HepG2 (cell line): ENCODE measurements around the gene SPHK1. TPM values are rescaled to one million over a fixed set of nuclear protein-coding genes. Genes with fewer than 3 reads are reported as not detected.
A peak's percentile ranks its signal among the peaks of the same experiment; 100 is the strongest.

Experiments
- DMAP1 ChIP-seq: IDR thresholded peaks from 2 replicates; pipeline ENCODE4 v1.6.1; 2016
- HMG20A ChIP-seq: IDR thresholded peaks from 2 replicates; pipeline ENCODE4 v1.6.1; 2016; ENCODE audit warnings: borderline replicate concordance
- PHF21A ChIP-seq: sonication (generic); formaldehyde crosslinking; IDR thresholded peaks from 2 replicates; pipeline ENCODE4 v1.5.0; 2020; ENCODE audit warnings: mild to moderate bottlenecking, missing genetic modification reagents
- SAP130 ChIP-seq: IDR thresholded peaks from 2 replicates; pipeline ENCODE4 v1.6.1; 2016; ENCODE audit warnings: low read depth
- YEATS4 ChIP-seq: sonication (generic); formaldehyde crosslinking; IDR thresholded peaks from 2 replicates; pipeline ENCODE4 v1.4.0; 2020; ENCODE audit warnings: missing genetic modification reagents, borderline replicate concordance
- ZC3H13 ChIP-seq: sonication (generic); formaldehyde crosslinking; IDR thresholded peaks from 2 replicates; pipeline ENCODE4 v1.8.1; 2023; ENCODE audit warnings: mild to moderate bottlenecking, missing genetic modification reagents, moderate library complexity
- ZNF510 ChIP-seq: sonication (generic); formaldehyde crosslinking; IDR thresholded peaks from 2 replicates; pipeline ENCODE4 v1.4.0; 2020; ENCODE audit warnings: low read depth, mild to moderate bottlenecking, missing genetic modification reagents
- ZNF563 ChIP-seq: sonication (generic); formaldehyde crosslinking; IDR thresholded peaks from 2 replicates; pipeline ENCODE4 v1.8.0; 2022; ENCODE audit warnings: mild to moderate bottlenecking, moderate library complexity, missing genetic modification reagents
- ZNF790 ChIP-seq: sonication (generic); formaldehyde crosslinking; IDR thresholded peaks from 2 replicates; pipeline ENCODE4 v1.8.0; 2022; ENCODE audit warnings: missing genetic modification reagents, mild to moderate bottlenecking, borderline replicate concordance
- polyA plus RNA-seq, 8 experiments: library from polyadenylated mRNA; depleted of rRNA in 3 of 8; stranded (reverse) in 7 of 8; unstranded in 1 of 8; fragments of >200 nt; fragmentation: Illumina TruSeq in 4 of 8; extraction: Trizol in 4 of 8; gene quantifications; 2 replicates each; pipeline versions ENCODE4 v1.2.1 to v1.2.3, GENCODE V29; 2011 to 2016; ENCODE audit warnings: low read depth in 4 of 8, missing spikeins in 1 of 8, mixed read lengths in 1 of 8; ENCODE audit not compliant: insufficient read depth in 1 of 8
- total RNA-seq, 5 experiments: library from RNA; depleted of rRNA; stranded (reverse); fragments of >200 nt; fragmentation: Illumina TruSeq; extraction: Trizol; gene quantifications; 2 replicates each; pipeline ENCODE4 v1.2.3, GENCODE V29; 2016; ENCODE audit warnings: low read depth in 1 of 5
- TF ChIP-seq, protein P1 (sequence below): sonication (generic); formaldehyde crosslinking; IDR thresholded peaks from 2 replicates; pipeline ENCODE4 v1.5.1; 2020; ENCODE audit warnings: mild to moderate bottlenecking, missing genetic modification reagents, moderate library complexity
- TF ChIP-seq, protein P2 (sequence below), 2 experiments: IDR thresholded peaks; 2 replicates each; pipeline ENCODE4 v1.6.1; 2011 to 2012; ENCODE audit warnings: low read length in 2 of 2, borderline replicate concordance in 1 of 2, low read depth in 1 of 2, mild to moderate bottlenecking in 1 of 2, moderate library complexity in 1 of 2
- TF ChIP-seq, protein P3 (sequence below): sonication (generic); formaldehyde crosslinking; IDR thresholded peaks from 2 replicates; pipeline ENCODE4 v1.4.0; 2020; ENCODE audit warnings: missing genetic modification reagents, mild to moderate bottlenecking, borderline replicate concordance

Gene SPHK1
- total and polyA plus RNA-seq, 2 of the 13 experiments (the other 11 are each of a cell fraction or from before 2014, with no cell fraction given), result 129 to 160 TPM

DNA sequence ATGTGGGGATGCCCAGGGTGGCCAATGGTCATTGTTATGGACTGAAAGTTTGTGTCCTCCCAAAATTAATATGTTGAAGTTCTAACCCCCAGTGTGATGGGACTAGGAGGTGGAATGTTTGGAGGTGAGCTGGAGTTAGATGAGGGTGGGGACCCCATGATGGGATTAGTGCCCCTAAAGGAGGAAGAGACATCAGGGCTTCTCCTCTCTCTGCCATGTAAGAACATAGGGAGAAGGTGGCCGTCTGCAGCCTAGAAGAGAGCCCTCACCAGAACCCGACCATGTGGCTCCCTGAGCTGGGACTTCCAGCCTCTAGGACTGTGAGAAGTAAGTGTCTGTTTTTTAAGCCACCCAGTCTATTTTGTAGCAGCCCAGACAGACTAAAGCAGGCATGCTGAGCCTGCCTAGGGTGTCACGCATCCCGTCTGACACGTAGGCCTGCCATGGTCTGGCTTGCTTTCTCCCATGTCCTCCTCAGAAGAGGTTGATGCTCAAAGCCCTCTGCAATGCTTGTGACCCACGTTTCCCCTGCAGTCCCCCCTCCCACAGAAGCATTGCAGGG is 26.7 kb upstream of the SPHK1 start (continued):
- TF ChIP-seq, protein P1, sequence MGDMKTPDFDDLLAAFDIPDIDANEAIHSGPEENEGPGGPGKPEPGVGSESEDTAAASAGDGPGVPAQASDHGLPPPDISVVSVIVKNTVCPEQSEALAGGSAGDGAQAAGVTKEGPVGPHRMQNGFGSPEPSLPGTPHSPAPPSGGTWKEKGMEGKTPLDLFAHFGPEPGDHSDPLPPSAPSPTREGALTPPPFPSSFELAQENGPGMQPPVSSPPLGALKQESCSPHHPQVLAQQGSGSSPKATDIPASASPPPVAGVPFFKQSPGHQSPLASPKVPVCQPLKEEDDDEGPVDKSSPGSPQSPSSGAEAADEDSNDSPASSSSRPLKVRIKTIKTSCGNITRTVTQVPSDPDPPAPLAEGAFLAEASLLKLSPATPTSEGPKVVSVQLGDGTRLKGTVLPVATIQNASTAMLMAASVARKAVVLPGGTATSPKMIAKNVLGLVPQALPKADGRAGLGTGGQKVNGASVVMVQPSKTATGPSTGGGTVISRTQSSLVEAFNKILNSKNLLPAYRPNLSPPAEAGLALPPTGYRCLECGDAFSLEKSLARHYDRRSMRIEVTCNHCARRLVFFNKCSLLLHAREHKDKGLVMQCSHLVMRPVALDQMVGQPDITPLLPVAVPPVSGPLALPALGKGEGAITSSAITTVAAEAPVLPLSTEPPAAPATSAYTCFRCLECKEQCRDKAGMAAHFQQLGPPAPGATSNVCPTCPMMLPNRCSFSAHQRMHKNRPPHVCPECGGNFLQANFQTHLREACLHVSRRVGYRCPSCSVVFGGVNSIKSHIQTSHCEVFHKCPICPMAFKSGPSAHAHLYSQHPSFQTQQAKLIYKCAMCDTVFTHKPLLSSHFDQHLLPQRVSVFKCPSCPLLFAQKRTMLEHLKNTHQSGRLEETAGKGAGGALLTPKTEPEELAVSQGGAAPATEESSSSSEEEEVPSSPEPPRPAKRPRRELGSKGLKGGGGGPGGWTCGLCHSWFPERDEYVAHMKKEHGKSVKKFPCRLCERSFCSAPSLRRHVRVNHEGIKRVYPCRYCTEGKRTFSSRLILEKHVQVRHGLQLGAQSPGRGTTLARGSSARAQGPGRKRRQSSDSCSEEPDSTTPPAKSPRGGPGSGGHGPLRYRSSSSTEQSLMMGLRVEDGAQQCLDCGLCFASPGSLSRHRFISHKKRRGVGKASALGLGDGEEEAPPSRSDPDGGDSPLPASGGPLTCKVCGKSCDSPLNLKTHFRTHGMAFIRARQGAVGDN, result peak; percentile 55
- TF ChIP-seq ZC3H13 (CRISPR knock-in tag), result peak; percentile 53; the same call in 1 of the 2 replicates
- 0 out of 2 replicates have a peak, but pooled peaks have one; percentile 27 for TF ChIP-seq ZNF563 (CRISPR knock-in tag)
- TF ChIP-seq DMAP1, result peak; percentile 25
- TF ChIP-seq YEATS4 (CRISPR knock-in tag), result no peak; the same call in 1 of the 2 replicates
- TF ChIP-seq, protein P2, sequence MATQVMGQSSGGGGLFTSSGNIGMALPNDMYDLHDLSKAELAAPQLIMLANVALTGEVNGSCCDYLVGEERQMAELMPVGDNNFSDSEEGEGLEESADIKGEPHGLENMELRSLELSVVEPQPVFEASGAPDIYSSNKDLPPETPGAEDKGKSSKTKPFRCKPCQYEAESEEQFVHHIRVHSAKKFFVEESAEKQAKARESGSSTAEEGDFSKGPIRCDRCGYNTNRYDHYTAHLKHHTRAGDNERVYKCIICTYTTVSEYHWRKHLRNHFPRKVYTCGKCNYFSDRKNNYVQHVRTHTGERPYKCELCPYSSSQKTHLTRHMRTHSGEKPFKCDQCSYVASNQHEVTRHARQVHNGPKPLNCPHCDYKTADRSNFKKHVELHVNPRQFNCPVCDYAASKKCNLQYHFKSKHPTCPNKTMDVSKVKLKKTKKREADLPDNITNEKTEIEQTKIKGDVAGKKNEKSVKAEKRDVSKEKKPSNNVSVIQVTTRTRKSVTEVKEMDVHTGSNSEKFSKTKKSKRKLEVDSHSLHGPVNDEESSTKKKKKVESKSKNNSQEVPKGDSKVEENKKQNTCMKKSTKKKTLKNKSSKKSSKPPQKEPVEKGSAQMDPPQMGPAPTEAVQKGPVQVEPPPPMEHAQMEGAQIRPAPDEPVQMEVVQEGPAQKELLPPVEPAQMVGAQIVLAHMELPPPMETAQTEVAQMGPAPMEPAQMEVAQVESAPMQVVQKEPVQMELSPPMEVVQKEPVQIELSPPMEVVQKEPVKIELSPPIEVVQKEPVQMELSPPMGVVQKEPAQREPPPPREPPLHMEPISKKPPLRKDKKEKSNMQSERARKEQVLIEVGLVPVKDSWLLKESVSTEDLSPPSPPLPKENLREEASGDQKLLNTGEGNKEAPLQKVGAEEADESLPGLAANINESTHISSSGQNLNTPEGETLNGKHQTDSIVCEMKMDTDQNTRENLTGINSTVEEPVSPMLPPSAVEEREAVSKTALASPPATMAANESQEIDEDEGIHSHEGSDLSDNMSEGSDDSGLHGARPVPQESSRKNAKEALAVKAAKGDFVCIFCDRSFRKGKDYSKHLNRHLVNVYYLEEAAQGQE (IDR thresholded peaks at IDR 0.05; ENCODE audit: borderline replicate concordance in 1 of 2, low read depth in 1 of 2, low read length in 2 of 2), result peak in 1 of 2 experiments; percentile 23; a peak in 1 of 4 replicates
- 0 out of 2 replicates have a peak, but pooled peaks have one; percentile 23 for TF ChIP-seq HMG20A (CRISPR knock-in tag)
- TF ChIP-seq PHF21A, result 0 out of 2 replicates have a peak, but pooled peaks have one; percentile 15
- TF ChIP-seq, protein P3, sequence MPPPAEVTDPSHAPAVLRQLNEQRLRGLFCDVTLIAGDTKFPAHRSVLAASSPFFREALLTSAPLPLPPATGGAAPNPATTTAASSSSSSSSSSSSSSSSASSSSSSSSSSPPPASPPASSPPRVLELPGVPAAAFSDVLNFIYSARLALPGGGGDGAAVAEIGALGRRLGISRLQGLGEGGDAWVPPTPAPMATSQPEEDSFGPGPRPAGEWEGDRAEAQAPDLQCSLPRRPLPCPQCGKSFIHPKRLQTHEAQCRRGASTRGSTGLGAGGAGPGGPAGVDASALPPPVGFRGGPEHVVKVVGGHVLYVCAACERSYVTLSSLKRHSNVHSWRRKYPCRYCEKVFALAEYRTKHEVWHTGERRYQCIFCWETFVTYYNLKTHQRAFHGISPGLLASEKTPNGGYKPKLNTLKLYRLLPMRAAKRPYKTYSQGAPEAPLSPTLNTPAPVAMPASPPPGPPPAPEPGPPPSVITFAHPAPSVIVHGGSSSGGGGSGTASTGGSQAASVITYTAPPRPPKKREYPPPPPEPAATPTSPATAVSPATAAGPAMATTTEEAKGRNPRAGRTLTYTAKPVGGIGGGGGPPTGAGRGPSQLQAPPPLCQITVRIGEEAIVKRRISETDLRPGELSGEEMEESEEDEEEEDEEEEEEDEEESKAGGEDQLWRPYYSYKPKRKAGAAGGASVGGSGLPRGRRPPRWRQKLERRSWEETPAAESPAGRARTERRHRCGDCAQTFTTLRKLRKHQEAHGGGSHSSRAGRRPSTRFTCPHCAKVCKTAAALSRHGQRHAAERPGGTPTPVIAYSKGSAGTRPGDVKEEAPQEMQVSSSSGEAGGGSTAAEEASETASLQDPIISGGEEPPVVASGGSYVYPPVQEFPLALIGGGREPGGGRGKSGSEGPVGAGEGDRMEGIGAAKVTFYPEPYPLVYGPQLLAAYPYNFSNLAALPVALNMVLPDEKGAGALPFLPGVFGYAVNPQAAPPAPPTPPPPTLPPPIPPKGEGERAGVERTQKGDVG (CRISPR knock-in tag), result peak; percentile 47; the same call in 1 of the 2 replicates
- TF ChIP-seq SAP130 (CRISPR knock-in tag), result peak; percentile 56; the same call in 1 of the 2 replicates
- TF ChIP-seq ZNF510 (CRISPR knock-in tag), result no peak
- 0 out of 2 replicates have a peak, but pooled peaks have one; percentile 35 for TF ChIP-seq ZNF790 (CRISPR knock-in tag)
